GM12875 (cell line): Measurements from ENCODE around the gene GPR17.

Experiments used
- H3K4me3 ChIP-seq: one replicate; pipeline ENCODE4 v1.5.1; 2011; ENCODE audit warnings: low read depth, low read length, control low read depth
- TF ChIP-seq, protein P1 (sequence below): IDR thresholded peaks from 2 replicates; pipeline ENCODE4 v1.5.1; 2011; ENCODE audit warnings: low read depth, mild to moderate bottlenecking, control low read depth, inconsistent platforms, low read length, moderate library complexity, borderline replicate concordance; ENCODE audit not compliant: insufficient read depth

The GPR17 gene

DNA sequence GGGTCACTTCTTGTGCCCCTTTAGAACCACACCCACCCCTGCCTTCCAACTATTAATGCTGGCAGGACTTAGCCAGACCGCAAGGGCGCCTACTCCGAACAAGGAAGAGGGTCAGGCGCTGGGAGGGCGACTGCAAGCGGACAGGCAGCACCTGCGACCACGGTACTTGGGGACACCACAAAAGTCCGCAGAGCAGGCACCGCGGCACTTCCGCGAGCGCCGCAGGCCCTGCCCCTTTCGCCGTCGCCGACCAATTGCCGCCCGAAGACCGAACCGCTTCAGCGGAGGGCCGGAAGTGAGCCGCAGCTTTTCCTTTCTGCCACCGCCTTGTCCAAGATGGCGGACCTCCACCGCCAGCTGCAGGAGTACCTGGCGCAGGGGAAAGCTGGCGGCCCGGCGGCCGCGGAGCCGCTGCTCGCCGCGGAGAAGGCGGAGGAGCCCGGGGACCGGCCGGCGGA lies 55.3 kb downstream of the GPR17 start, which contains the start of gene SFT2D3:
Gene SFT2D3, plus strand, starts transcription at position 305 of the 458 bp plus-strand sequence. Its CDS starts 32 bp downstream, at position 337.
- peak within 1 kb of the TSS; percentile 56 for H3K4me3 ChIP-seq
- TF ChIP-seq, protein P1, sequence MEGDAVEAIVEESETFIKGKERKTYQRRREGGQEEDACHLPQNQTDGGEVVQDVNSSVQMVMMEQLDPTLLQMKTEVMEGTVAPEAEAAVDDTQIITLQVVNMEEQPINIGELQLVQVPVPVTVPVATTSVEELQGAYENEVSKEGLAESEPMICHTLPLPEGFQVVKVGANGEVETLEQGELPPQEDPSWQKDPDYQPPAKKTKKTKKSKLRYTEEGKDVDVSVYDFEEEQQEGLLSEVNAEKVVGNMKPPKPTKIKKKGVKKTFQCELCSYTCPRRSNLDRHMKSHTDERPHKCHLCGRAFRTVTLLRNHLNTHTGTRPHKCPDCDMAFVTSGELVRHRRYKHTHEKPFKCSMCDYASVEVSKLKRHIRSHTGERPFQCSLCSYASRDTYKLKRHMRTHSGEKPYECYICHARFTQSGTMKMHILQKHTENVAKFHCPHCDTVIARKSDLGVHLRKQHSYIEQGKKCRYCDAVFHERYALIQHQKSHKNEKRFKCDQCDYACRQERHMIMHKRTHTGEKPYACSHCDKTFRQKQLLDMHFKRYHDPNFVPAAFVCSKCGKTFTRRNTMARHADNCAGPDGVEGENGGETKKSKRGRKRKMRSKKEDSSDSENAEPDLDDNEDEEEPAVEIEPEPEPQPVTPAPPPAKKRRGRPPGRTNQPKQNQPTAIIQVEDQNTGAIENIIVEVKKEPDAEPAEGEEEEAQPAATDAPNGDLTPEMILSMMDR: no peak

DNA sequence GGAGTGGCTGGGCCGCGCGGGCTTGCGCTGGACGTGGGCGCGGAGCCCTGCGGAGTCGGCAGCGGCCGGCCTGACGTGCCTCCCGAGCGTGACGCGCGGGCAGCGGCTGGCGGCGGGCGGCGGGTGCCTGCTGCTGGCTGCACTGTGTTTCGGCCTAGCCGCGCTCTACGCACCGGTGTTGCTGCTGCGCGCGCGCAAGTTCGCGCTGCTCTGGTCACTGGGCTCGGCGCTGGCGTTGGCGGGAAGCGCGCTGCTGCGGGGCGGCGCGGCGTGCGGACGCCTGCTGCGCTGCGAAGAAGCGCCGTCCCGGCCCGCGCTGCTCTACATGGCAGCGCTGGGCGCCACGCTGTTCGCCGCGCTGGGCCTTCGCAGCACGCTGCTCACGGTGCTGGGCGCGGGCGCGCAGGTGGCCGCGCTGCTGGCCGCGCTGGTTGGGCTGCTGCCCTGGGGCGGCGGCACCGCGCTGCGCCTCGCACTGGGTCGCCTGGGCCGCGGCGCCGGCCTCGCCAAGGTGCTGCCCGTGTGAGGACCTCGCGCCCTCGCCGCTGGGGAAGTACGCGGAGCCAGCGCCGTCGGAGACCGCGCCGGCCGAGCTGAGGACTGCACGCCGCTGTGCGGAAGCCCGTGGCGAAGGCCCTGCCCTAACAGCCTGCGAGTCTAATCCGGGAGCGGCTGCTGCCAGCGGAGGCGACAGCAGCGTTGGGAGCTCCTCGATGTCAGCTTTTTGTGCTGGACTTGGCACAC lies 55.9 kb downstream of the GPR17 start:
- H3K4me3 ChIP-seq: peak overlapping the region; percentile 56
- TF ChIP-seq, protein P1: peak; percentile 50
